Neural crest cell (in vitro differentiated cells): ENCODE results near the gene RPS19. TPM values are rescaled to one million over a fixed set of nuclear protein-coding genes. Genes with fewer than 3 reads are reported as not detected.
A peak's percentile ranks its signal among the peaks of the same experiment; 100 is the strongest.

ENCODE experiments used
- DNase-seq: peaks from one replicate; pipeline ENCODE4 v3.0.0; 2021; ENCODE audit warnings: low read depth, mixed read lengths, low spot score
- H3K27ac Mint-ChIP-seq: one replicate; pipeline ENCODE4 v1.8.0; 2021; ENCODE audit warnings: mild to moderate bottlenecking, mixed read lengths; ENCODE audit not compliant: unreplicated experiment
- H3K27me3 Mint-ChIP-seq: 2 replicates; pipeline ENCODE4 v1.8.0; 2021; ENCODE audit warnings: low read depth, mild to moderate bottlenecking, mixed read lengths
- H3K36me3 Mint-ChIP-seq: 2 replicates; pipeline ENCODE4 v1.8.0; 2021; ENCODE audit warnings: low read depth, mild to moderate bottlenecking, mixed read lengths
- H3K4me1 Mint-ChIP-seq: 2 replicates; pipeline ENCODE4 v1.8.0; 2021; ENCODE audit warnings: mixed read lengths
- H3K4me3 Mint-ChIP-seq: one replicate; pipeline ENCODE4 v1.8.0; 2021; ENCODE audit warnings: mild to moderate bottlenecking, mixed read lengths
- H3K9me3 Mint-ChIP-seq: 2 replicates; pipeline ENCODE4 v1.8.0; 2021; ENCODE audit warnings: mixed read lengths
- total RNA-seq: library from RNA; stranded (reverse); gene quantifications from 2 replicates; pipeline ENCODE4 v1.2.1, GENCODE V29; 2021
- TF ChIP-seq, protein P1 (sequence below): fragments of 200-600 bp; sonication (generic); conservative IDR thresholded peaks from 2 replicates; pipeline ENCODE4 v1.5.0; 2021; ENCODE audit warnings: antibody characterized with exemption, mild to moderate bottlenecking

The RPS19 gene
- total RNA-seq, 1 donor from 2014 or later = 2,613 TPM

DNA sequence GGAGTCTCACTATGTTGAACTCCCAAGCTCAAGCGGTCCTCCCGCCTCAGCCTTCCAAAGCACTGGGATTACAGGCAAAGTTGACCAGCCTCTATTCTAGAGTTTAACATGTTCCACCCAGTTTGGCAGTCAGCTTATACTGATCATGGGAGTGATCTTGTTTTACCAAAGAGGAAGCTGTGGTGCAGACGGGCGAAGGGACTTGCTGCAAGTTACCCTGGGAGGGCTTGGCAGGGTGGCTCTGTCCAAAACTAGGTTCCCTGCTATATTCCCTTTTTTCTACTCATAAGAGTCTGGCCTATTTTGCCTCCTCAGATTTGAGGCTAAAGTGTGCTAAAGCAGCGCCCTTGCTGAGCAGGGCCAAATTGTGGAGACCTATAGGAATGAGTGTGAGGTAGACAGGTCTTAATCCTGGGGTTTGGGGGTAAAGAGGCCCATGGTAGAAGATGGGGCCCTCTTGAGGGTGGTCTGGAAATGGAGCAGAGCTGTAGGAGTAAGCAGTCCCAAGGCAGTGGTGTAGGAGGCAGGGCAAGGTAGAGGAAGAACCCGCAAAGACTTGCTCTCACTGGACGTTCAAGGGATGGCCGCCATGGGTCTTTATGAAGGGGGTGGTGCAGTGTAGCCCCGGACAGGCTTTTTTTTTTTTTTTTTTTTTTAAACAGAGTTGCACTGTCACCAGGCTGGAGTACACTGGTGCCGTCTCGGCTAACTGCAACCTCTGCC, 3.3 kb downstream of the RPS19 start:
- Mint-ChIP-seq H3K4me3 (peak overlapping the region; percentile 79), H3K36me3 (peaks cover 35% of the 10 kb centered on the region), H3K27ac (peak overlapping the region; percentile 71)

DNA sequence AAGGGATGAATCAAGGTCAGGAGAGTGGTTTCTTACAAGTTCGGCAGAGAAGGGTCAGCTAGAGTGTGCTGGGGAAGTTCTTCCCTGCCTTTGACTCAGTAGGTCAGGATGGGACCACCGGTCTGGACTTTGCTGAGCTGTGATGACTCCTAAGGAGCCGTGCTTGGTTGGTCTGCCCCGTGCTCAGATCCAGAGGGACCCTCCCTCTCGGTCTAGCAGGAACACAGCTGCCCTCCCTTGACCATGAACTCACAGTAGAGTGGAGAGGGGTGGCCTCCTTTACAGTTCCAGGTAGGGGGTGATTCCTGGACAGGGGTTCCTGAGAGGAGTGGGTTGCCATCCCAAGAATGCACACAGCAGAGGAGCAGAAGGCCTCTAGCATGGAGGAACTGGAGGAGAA, 4.3 kb downstream of the RPS19 start:
- no peak for DNase-seq
- no peaks in the 10 kb centered on the region for H3K9me3 Mint-ChIP-seq
- H3K4me1 Mint-ChIP-seq = peaks cover 43% of the 10 kb centered on the region
- H3K36me3 Mint-ChIP-seq = peaks cover 35% of the 10 kb centered on the region
- peaks cover 6% of the 10 kb centered on the region for H3K27me3 Mint-ChIP-seq
- H3K27ac Mint-ChIP-seq = peak overlapping the region; percentile 88
- H3K4me3 Mint-ChIP-seq = peak overlapping the region; percentile 73
- TF ChIP-seq, protein P1, sequence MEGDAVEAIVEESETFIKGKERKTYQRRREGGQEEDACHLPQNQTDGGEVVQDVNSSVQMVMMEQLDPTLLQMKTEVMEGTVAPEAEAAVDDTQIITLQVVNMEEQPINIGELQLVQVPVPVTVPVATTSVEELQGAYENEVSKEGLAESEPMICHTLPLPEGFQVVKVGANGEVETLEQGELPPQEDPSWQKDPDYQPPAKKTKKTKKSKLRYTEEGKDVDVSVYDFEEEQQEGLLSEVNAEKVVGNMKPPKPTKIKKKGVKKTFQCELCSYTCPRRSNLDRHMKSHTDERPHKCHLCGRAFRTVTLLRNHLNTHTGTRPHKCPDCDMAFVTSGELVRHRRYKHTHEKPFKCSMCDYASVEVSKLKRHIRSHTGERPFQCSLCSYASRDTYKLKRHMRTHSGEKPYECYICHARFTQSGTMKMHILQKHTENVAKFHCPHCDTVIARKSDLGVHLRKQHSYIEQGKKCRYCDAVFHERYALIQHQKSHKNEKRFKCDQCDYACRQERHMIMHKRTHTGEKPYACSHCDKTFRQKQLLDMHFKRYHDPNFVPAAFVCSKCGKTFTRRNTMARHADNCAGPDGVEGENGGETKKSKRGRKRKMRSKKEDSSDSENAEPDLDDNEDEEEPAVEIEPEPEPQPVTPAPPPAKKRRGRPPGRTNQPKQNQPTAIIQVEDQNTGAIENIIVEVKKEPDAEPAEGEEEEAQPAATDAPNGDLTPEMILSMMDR = no peak

More for the DNA sequence above, 3.3 kb downstream of the RPS19 start:
- Mint-ChIP-seq H3K9me3 (no peaks in the 10 kb centered on the region), H3K4me1 (peaks cover 47% of the 10 kb centered on the region), H3K27me3 (peaks cover 6% of the 10 kb centered on the region)
- no peak for DNase-seq
- TF ChIP-seq, protein P1 = no peak

DNA sequence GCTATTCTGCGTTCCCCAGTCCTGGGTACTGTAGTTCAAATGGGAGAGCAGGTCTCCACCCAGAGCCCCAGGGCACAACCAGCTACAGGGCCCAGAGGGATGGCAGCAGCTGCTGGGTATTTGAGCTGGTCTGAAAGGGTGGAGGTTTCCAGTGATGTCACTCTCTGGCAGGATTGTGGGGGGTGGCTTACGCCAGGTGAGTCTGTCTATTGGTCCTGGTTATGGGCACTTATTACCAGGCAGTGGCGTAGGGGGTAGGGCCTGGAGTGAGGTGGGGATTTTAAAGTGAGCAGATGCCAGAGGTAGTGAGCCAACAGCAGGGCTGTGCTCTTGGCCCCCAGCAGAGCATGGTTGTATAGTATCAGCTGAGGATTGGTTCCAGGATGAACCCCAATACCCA, 6.2 kb downstream of the RPS19 start:
- no peak overlapping the region for H3K27ac Mint-ChIP-seq
- H3K36me3 Mint-ChIP-seq = peaks cover 37% of the 10 kb centered on the region
- no peaks in the 10 kb centered on the region for H3K9me3 Mint-ChIP-seq

DNA sequence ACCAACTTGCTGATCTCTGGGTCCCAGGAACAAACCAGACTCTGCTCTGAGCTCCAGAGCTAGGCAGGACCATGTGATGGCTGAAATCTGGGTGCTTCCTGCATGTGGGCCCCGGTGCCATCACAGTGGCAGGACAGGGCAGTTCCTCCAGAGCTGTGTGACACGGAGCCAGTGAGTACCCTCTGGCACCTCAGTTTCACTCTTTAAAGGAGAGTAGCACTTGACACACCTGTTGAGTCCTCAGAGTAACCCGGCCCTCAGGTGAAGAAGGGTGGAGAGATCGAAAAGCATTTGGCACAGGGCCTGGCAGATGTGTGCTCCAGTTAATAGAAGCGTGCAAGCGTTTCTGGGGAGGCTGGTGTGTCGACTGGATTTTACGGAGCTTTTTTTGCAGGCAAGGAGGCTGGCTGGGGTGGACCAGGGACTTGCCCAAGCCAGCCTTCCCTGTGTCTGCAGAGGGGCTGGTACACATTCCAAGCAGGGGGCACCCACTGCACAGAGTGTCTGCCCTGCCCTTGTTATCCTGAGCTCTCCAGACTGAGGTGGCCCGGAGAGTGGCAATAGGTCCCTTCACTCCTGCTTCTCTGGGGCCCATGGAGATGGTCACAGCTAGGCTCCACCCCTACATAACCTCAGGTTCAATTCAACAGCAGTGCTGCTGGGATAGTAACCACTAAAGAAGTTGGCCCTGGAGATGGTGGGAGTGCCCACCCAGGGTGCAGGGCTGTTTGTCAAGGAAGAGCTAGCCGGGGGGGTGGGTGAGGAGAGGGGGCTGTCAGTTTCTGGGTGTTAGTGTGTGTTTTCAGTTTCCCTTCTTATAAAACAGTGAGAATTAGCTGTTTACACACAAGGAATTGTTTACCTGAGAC, 8.3 kb downstream of the RPS19 start:
- no peak for DNase-seq
- Mint-ChIP-seq H3K4me1 (peaks cover 17% of the 10 kb centered on the region), H3K27ac (peak overlapping the region; percentile 50), H3K4me3 (peak overlapping the region; percentile 51), H3K9me3 (no peaks in the 10 kb centered on the region), H3K27me3 (peaks cover 3% of the 10 kb centered on the region), H3K36me3 (peaks cover 28% of the 10 kb centered on the region)
- TF ChIP-seq, protein P1 = no peak

More for the DNA sequence above, 6.2 kb downstream of the RPS19 start:
- peaks cover 30% of the 10 kb centered on the region for H3K4me1 Mint-ChIP-seq
- H3K27me3 Mint-ChIP-seq = no peaks in the 10 kb centered on the region
- peak overlapping the region; percentile 67 for H3K4me3 Mint-ChIP-seq
- TF ChIP-seq, protein P1 = no peak
- DNase-seq = no peak

DNA sequence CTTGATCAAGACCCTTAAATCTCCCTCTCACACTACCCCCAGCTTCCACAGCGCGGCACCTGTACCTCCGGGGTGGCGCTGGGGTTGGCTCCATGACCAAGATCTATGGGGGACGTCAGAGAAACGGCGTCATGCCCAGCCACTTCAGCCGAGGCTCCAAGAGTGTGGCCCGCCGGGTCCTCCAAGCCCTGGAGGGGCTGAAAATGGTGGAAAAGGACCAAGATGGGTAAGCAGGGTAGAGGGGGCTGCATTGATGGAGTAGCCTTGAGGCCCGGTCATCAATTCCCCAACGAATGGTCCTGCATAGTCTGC, 8.9 kb downstream of the RPS19 start:
- H3K4me1 Mint-ChIP-seq = peaks cover 14% of the 10 kb centered on the region
- TF ChIP-seq, protein P1 = no peak
- H3K27ac Mint-ChIP-seq = no peak overlapping the region
- H3K9me3 Mint-ChIP-seq = no peaks in the 10 kb centered on the region
- H3K4me3 Mint-ChIP-seq = peak overlapping the region; percentile 51
- DNase-seq = no peak
- peaks cover 25% of the 10 kb centered on the region for H3K36me3 Mint-ChIP-seq
- peaks cover 4% of the 10 kb centered on the region for H3K27me3 Mint-ChIP-seq
